Endometrial microvascular endothelial cells (primary cell): Measurements from ENCODE around the gene ERGIC1. TPM values are rescaled to one million over a fixed set of nuclear protein-coding genes. Genes with fewer than 3 reads are reported as not detected.

Experiments used
- in situ Hi-C: cut with HindIII; loops from 2 replicates; pipeline ENCODE4 v1.10.0; 2017; ENCODE audit warnings: low sequenced_read_pairs, low pct_unique_long_range_greater_than_20kb; ENCODE audit errors: inconsistent ontology term
- total RNA-seq: library from RNA; depleted of rRNA; stranded (reverse); fragments of >200 nt; gene quantifications from one replicate; pipeline ENCODE4 v1.2.3, GENCODE V29; 2015; ENCODE audit errors: inconsistent ontology term

Gene ERGIC1
- total RNA-seq, 1 donor from 2014 or later: 129 TPM

- in situ Hi-C loops: no loop called here
These were observed 109.3 kb downstream of the ERGIC1 start for GRCh38 chr5:172943283-172943841.

GRCh38 chr5:172943906-172944305, 109.9 kb downstream of the ERGIC1 start:
- in situ Hi-C loops: no loop called here

- in situ Hi-C loops: no loop called here
These were observed 110.7 kb downstream of the ERGIC1 start for GRCh38 chr5:172944741-172945140.

- in situ Hi-C loops: no loop called here
These were observed 111.1 kb downstream of the ERGIC1 start for GRCh38 chr5:172945151-172945550.

- in situ Hi-C loops: no loop called here
These were observed 112.1 kb downstream of the ERGIC1 start for GRCh38 chr5:172946146-172946545.

GRCh38 chr5:172949426-172949825, 115.4 kb downstream of the ERGIC1 start:
- in situ Hi-C loops: no loop called here

- in situ Hi-C loops: no loop called here
These were observed 116.3 kb downstream of the ERGIC1 start for GRCh38 chr5:172950176-172950965.

- in situ Hi-C loops: no loop called here
These were observed 117.5 kb downstream of the ERGIC1 start for GRCh38 chr5:172951371-172952033.

- in situ Hi-C loops: no loop called here
These were observed 118.0 kb downstream of the ERGIC1 start for GRCh38 chr5:172952034-172952511.

GRCh38 chr5:172953776-172954675, 120.0 kb downstream of the ERGIC1 start:
- in situ Hi-C loops: no loop called here

GRCh38 chr5:172954751-172955159, 120.7 kb downstream of the ERGIC1 start:
- in situ Hi-C loops: no loop called here

- in situ Hi-C loops: no loop called here
These were observed 122.2 kb downstream of the ERGIC1 start for GRCh38 chr5:172956228-172956627.

GRCh38 chr5:172956936-172957335, 122.9 kb downstream of the ERGIC1 start:
- in situ Hi-C loops: no loop called here

GRCh38 chr5:172957458-172957857, 123.4 kb downstream of the ERGIC1 start:
- in situ Hi-C loops: no loop called here

- in situ Hi-C loops: no loop called here
These were observed 124.4 kb downstream of the ERGIC1 start for GRCh38 chr5:172958331-172959046.

- in situ Hi-C loops: no loop called here
These were observed 126.1 kb downstream of the ERGIC1 start for GRCh38 chr5:172959824-172960799.

GRCh38 chr5:172969921-172970320, 135.9 kb downstream of the ERGIC1 start:
- in situ Hi-C loops: no loop called here
